Neural progenitor cell (in vitro differentiated cells): ENCODE results near the gene C21orf58. TPM values are rescaled to one million over a fixed set of nuclear protein-coding genes. Genes with fewer than 3 reads are reported as not detected.

Source experiments
- DNase-seq: peaks from one replicate; pipeline ENCODE4 v3.0.0-alpha.2; 2016; ENCODE audit warnings: low spot score
- H2AFZ ChIP-seq: fragments of 200-600 bp; sonication (generic); replicated peaks from 2 replicates; pipeline ENCODE4 v1.6.1; 2016; ENCODE audit warnings: antibody characterized with exemption
- H3F3A ChIP-seq: fragments of 200-600 bp; sonication (generic); 2 replicates; pipeline ENCODE4 v1.6.1; 2016; ENCODE audit warnings: antibody characterized with exemption, low read depth
- H3K27ac ChIP-seq: fragments of 200-600 bp; sonication (generic); 2 replicates; pipeline ENCODE4 v1.5.1; 2016; ENCODE audit warnings: mild to moderate bottlenecking
- H3K27me3 ChIP-seq: fragments of 200-600 bp; sonication (generic); 2 replicates; pipeline ENCODE4 v1.6.1; 2016; ENCODE audit warnings: mild to moderate bottlenecking, moderate library complexity
- H3K36me3 ChIP-seq: fragments of 200-600 bp; sonication (generic); 2 replicates; pipeline ENCODE4 v1.5.1; 2016
- H3K4me1 ChIP-seq: fragments of 200-600 bp; sonication (generic); 2 replicates; pipeline ENCODE4 v1.6.1; 2016; ENCODE audit warnings: mixed run types
- H3K4me2 ChIP-seq: fragments of 200-600 bp; sonication (generic); 2 replicates; pipeline ENCODE4 v1.6.1; 2016
- H3K4me3 ChIP-seq: fragments of 200-600 bp; sonication (generic); 2 replicates; pipeline ENCODE4 v1.5.1; 2016
- H3K79me2 ChIP-seq: fragments of 200-600 bp; sonication (generic); 2 replicates; pipeline ENCODE4 v1.6.1; 2016; ENCODE audit warnings: low read depth
- H3K9ac ChIP-seq: fragments of 200-600 bp; sonication (generic); 2 replicates; pipeline ENCODE4 v1.6.1; 2016
- H3K9me3 ChIP-seq: fragments of 200-600 bp; sonication (generic); 2 replicates; pipeline ENCODE4 v1.5.1; 2016; ENCODE audit warnings: low read depth
- H4K20me1 ChIP-seq: fragments of 200-600 bp; sonication (generic); 2 replicates; pipeline ENCODE4 v1.6.1; 2016; ENCODE audit warnings: low read depth
- H3K27ac Mint-ChIP-seq: 3 replicates; pipeline ENCODE4 v1.8.0; 2021; ENCODE audit warnings: mixed read lengths
- H3K27me3 Mint-ChIP-seq: 2 replicates; pipeline ENCODE4 v1.8.0; 2022; ENCODE audit warnings: low read depth, mild to moderate bottlenecking, inconsistent platforms, moderate library complexity, mixed read lengths; ENCODE audit not compliant: insufficient read depth
- H3K36me3 Mint-ChIP-seq: 3 replicates; pipeline ENCODE4 v1.8.0; 2021; ENCODE audit warnings: mixed read lengths
- H3K4me1 Mint-ChIP-seq: 3 replicates; pipeline ENCODE4 v1.8.0; 2021; ENCODE audit warnings: mixed read lengths
- H3K4me3 Mint-ChIP-seq: 3 replicates; pipeline ENCODE4 v1.8.0; 2021; ENCODE audit warnings: mild to moderate bottlenecking, moderate library complexity, mixed read lengths
- H3K9me3 Mint-ChIP-seq: 3 replicates; pipeline ENCODE4 v1.8.0; 2020; ENCODE audit warnings: mixed read lengths
- EZH2 ChIP-seq: fragments of 200-600 bp; sonication (generic); IDR thresholded peaks from 2 replicates; pipeline ENCODE4 v1.6.1; 2017; ENCODE audit warnings: antibody characterized with exemption, mild to moderate bottlenecking, moderate library complexity
- EZH2phosphoT487 ChIP-seq: fragments of 200-600 bp; sonication (generic); IDR thresholded peaks from 2 replicates; pipeline ENCODE4 v1.6.1; 2017; ENCODE audit warnings: antibody characterized with exemption
- total RNA-seq: library from RNA; depleted of rRNA; stranded (reverse); fragments of >200 nt; gene quantifications from 2 replicates; pipeline ENCODE4 v1.2.3, GENCODE V29; 2015; ENCODE audit warnings: low replicate concordance
- TF ChIP-seq, protein P1 (sequence below): fragments of 200-600 bp; sonication (generic); IDR thresholded peaks from 2 replicates; pipeline ENCODE4 v1.5.1; 2017; ENCODE audit warnings: antibody characterized with exemption, mild to moderate bottlenecking

C21orf58 gene
- total RNA-seq, 1 donor from 2014 or later = 26.2 TPM

DNA sequence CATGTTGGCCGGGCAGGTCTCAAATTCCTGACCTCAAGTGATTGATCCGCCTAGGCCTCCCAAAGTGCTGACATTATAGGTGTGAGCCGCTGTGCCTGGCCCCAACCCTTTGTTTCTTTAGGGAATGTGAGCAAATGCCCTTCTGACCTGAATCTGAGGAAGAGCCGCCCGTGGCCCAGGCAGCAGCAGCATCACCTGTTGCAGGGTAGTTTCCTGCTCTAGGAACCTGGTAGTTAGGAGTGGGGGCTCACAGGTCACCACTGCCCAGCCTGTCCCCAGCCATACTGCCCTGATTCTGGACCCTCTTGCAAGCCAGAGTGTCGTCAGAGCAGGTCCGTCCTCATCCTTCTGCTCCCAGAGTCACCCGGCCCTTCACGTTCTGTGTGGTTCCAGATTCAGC is 24.5 kb downstream of the C21orf58 start:
- Mint-ChIP-seq H3K4me3 (no peak overlapping the region), H3K9me3 (no peaks in the 10 kb centered on the region), H3K36me3 (peaks cover 26% of the 10 kb centered on the region), H3K27ac (no peak overlapping the region), H3K4me1 (peaks cover 6% of the 10 kb centered on the region), H3K27me3 (peaks cover 5% of the 10 kb centered on the region)
- Histone ChIP-seq H2AFZ (no peak overlapping the region), H3K4me3 (no peak overlapping the region), H3K79me2 (no peaks in the 10 kb centered on the region), H3K9me3 (no peaks in the 10 kb centered on the region), H4K20me1 (no peaks in the 10 kb centered on the region), H3K27ac (no peak overlapping the region), H3K36me3 (no peaks in the 10 kb centered on the region), H3K9ac (no peak overlapping the region), H3F3A (peaks cover 12% of the 10 kb centered on the region), H3K27me3 (peaks cover 9% of the 10 kb centered on the region), H3K4me2 (no peak overlapping the region), H3K4me1 (no peaks in the 10 kb centered on the region)
- DNase-seq = no peak
- TF ChIP-seq EZH2 (no peak), EZH2phosphoT487 (no peak)
- TF ChIP-seq, protein P1, sequence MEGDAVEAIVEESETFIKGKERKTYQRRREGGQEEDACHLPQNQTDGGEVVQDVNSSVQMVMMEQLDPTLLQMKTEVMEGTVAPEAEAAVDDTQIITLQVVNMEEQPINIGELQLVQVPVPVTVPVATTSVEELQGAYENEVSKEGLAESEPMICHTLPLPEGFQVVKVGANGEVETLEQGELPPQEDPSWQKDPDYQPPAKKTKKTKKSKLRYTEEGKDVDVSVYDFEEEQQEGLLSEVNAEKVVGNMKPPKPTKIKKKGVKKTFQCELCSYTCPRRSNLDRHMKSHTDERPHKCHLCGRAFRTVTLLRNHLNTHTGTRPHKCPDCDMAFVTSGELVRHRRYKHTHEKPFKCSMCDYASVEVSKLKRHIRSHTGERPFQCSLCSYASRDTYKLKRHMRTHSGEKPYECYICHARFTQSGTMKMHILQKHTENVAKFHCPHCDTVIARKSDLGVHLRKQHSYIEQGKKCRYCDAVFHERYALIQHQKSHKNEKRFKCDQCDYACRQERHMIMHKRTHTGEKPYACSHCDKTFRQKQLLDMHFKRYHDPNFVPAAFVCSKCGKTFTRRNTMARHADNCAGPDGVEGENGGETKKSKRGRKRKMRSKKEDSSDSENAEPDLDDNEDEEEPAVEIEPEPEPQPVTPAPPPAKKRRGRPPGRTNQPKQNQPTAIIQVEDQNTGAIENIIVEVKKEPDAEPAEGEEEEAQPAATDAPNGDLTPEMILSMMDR = no peak

DNA sequence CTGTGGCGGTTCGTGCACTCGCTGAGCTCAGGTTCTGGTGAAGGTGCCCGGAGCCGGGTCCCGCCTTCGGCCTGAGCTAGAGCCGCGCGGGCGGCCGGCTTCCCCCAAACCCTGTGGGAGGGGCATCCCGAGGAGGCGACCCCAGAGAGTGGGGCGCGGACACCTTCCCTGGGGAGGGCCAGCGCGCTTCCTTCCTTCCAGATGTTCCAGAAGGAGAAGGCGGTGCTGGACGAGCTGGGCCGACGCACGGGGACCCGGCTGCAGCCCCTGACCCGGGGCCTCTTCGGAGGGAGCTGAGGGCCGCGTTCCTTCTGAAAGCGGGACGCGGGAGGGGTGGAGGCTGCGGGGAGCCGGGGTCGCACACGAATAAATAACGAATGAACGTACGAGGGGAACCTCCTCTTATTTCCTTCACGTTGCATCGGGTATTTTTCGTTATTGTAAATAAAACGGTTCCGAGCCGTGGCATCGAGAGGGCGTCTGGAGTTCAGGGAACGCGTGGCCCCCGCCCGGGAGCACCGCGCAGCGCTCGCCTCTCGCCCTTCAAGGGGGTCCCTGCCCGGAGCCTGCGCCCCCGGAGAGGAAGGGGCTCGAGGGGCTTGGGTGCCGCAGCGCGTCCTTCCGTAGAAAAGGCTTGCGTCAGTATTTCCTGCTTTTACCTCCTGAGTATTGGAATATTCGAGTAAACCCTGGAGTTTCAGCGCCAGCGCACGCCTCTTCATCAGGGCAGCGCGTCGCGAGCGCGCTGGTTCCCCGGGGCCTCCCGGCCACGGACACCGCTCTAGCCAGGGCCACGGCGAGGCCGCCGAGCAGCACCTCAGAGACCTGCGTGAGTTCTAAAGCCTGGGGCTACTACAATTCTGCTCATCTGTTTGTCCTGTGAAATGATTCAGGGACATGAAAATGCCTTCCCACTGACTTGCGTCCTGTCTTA is 26.1 kb downstream of the C21orf58 start:
- Histone ChIP-seq H3K9me3 (no peaks in the 10 kb centered on the region), H3K4me1 (no peaks in the 10 kb centered on the region), H3K4me3 (peak overlapping the region; percentile 21), H3K4me2 (peak overlapping the region; percentile 54), H4K20me1 (no peaks in the 10 kb centered on the region), H3K9ac (no peak overlapping the region), H3F3A (peaks cover 12% of the 10 kb centered on the region), H3K27ac (no peak overlapping the region), H3K36me3 (no peaks in the 10 kb centered on the region), H3K79me2 (no peaks in the 10 kb centered on the region), H3K27me3 (peaks cover 9% of the 10 kb centered on the region), H2AFZ (no peak overlapping the region)
- peaks cover 6% of the 10 kb centered on the region for H3K4me1 Mint-ChIP-seq
- no peak for TF ChIP-seq EZH2phosphoT487
- TF ChIP-seq, protein P1 = no peak
- no peak for TF ChIP-seq EZH2
- peak overlapping the region; percentile 96 for H3K27ac Mint-ChIP-seq
- H3K27me3 Mint-ChIP-seq = peaks cover 5% of the 10 kb centered on the region
- DNase-seq = no peak
- no peaks in the 10 kb centered on the region for H3K9me3 Mint-ChIP-seq
- no peak overlapping the region for H3K4me3 Mint-ChIP-seq
- H3K36me3 Mint-ChIP-seq = peaks cover 21% of the 10 kb centered on the region

GRCh38 chr21:46295996-46296752 is 27.5 kb downstream of the C21orf58 start:
- H3K36me3 ChIP-seq = no peaks in the 10 kb centered on the region
- peaks cover 9% of the 10 kb centered on the region for H3K27me3 ChIP-seq
- peaks cover 27% of the 10 kb centered on the region for H3K36me3 Mint-ChIP-seq
- H3K4me1 ChIP-seq = no peaks in the 10 kb centered on the region
- TF ChIP-seq, protein P1 = no peak
- TF ChIP-seq EZH2 (no peak), EZH2phosphoT487 (no peak)
- H3K79me2 ChIP-seq = no peaks in the 10 kb centered on the region
- H3K4me3 ChIP-seq = no peak overlapping the region
- H3K27ac Mint-ChIP-seq = peak overlapping the region; percentile 81
- H3K4me3 Mint-ChIP-seq = no peak overlapping the region
- no peak overlapping the region for H3K4me2 ChIP-seq
- no peaks in the 10 kb centered on the region for H4K20me1 ChIP-seq
- peaks cover 5% of the 10 kb centered on the region for H3K27me3 Mint-ChIP-seq
- DNase-seq = no peak
- peak overlapping the region; percentile 29 for H3K27ac ChIP-seq
- H3K9me3 Mint-ChIP-seq = peaks cover 8% of the 10 kb centered on the region
- peaks cover 6% of the 10 kb centered on the region for H3K4me1 Mint-ChIP-seq
- peaks cover 12% of the 10 kb centered on the region for H3F3A ChIP-seq
- H2AFZ ChIP-seq = no peak overlapping the region
- no peaks in the 10 kb centered on the region for H3K9me3 ChIP-seq
- H3K9ac ChIP-seq = no peak overlapping the region
